ENCODE measurements around the gene PDE6B.
A peak's percentile ranks its signal among the peaks of the same experiment; 100 is the strongest.
"Not testable (repeated sequence)": the region's sequence is repeated elsewhere in the genome, so short reads cannot be mapped to it uniquely, and the experiment has no call there.

Gene PDE6B

GRCh38 chr4:637536-638280 lies 12.3 kb downstream of the PDE6B start:
- DNase-seq = no peak

DNA sequence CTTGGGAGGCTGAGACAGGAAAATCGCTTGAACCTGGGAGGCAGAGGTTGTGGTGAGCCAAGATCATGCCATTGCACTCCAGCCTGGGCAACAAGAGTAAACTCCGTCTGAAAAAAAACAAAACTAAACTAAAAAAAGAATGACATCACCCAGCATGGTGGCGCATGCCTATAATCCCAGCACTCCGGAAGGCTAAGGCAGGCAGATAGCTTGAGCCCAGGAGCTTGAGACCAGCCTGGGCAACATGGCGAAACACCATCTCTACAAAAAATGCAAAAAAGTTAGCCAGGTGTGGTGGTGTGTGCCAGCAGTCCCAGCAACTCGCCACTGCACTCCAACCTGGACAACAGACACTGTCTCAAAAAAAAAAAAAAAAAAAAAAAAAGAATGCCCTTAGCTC lies 17.0 kb downstream of the PDE6B start:
- not testable (repeated sequence) for DNase-seq

GRCh38 chr4:646460-646859 lies 21.1 kb downstream of the PDE6B start:
- DNase-seq = no peak

GRCh38 chr4:647481-647880 lies 22.1 kb downstream of the PDE6B start:
- no peak for DNase-seq

DNA sequence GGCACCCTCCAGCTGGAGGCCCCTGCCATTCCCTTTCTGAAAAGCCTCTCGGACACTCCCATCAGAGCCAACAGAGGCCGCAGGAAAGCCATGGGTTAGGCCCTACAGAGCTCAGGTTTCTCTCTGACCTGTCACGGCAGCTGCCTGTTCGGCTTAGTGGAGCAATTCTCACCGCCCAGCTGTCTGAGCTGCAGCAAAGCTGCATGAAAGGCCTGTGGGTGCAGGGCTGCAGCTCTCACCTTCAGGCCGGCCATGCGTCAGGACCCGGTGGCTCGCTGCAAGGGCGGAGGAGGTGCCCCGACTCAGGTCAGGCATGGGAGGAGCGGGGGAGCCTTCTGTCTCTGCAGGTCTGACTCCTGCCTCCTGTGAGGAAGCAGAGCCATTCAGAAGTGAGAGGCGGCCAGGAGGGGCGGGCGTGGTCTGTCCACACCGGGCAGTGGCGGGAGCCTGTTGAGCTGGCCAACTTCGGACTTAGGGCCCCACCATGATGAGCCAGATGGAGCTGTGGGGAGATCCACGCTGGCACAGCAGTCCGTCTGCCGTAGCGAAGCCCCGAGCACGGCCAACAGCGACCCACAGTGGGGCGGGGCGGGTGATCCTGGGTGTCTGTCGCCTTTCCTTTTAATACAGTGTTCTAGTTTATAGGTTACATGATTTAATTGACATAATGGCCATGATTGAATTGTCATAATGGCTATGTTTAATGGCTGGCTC lies 23.4 kb downstream of the PDE6B start:
- no peak for DNase-seq

GRCh38 chr4:649293-649625 lies 23.9 kb downstream of the PDE6B start:
- no peak for DNase-seq

- DNase-seq = no peak
These were observed 24.5 kb downstream of the PDE6B start for GRCh38 chr4:649751-650310.

DNA sequence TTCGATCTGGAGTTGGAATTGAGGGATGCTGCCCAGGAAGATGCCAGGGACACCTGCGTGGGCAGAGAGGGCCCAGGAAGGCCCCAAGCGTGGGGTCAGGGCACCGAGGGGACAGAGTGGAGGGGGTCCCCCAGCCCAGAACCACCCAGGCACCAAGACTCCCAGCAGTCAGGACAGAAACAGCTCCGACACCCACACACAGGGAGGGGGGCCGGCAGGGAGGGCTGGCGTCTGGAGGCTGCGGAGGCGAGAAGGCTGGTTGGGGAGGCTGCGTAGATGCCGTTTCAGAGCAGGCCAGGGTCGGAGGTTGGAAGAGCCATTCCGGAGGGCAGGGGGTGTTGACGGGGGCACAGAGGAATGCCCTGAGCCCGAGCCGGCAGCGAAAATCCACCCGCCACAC lies 25.1 kb downstream of the PDE6B start:
- DNase-seq = no peak

- DNase-seq = peak; percentile 22
These were observed 25.8 kb downstream of the PDE6B start for GRCh38 chr4:650951-651883.

DNA sequence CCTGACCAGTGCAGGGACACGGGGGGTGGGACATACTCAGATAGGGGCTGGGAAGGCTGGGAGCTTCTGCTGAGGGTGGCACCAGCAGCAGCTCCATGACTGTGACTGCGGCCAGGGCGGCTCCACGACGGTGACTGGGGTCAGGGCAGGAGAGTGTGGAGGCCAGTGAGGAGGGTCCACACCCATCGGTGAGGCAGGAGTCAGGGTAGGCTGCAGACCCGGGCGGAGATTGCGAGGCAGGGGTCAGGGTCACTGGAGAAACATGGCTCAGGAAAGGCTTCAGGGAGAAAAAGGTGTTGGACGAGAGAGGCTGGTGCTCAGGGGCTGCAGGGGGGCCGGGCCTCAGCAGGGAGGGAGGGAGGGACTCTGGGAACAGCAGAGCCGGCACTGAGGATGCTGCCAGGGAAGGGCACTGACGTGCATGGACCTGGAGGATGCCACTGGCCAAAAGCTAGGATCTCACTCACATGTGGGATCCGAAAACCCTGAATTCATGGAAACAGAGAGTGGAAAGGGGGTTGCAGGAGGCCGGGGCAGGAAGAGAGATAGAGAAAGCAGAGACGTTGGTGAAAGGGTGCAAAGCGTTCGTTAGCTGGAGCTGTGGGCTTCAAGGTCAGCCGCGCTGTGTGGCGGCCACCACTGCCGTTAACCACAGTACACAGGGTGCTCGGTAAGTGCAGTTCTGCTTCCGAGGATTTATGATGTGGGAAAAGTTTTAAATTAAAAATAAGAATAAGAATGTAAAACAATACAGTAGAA lies 26.7 kb downstream of the PDE6B start:
- DNase-seq = no peak

DNA sequence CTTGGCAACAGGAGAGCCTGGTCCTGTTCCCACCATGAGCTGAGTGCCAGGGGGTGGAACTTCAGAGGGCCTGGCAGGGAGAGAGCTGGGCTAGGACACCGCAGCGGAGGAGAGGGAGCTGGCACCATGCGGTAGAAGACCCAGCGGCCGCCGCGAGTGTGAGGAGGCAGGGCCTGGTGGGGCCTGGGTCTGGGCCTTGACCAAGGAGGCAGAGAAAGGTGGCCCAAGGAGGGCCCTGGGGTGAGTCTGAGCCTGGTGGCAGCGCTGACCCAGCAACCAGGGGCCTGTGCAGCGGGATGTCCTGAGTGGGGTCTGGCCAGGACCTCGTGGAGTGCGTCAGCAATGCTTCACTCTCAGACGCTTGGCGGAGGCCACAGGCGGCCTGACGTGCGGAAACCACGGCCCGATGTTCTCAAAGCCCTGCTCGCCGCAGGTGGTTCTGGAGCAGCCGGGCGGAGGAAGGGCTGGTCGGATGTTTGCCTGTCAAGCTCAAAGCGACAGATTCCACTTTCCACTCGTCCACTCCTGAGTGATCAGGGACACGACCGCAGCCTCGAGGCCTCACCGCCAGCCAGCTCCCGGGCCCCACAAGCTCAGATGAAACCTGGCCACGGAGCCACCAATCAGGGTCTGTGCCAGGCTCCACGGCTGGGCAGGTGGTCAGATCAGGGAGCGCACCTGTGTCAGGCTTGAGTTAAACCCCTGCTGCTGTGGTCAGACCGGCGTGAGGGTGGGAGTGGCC lies 27.9 kb downstream of the PDE6B start:
- DNase-seq = no peak

DNA sequence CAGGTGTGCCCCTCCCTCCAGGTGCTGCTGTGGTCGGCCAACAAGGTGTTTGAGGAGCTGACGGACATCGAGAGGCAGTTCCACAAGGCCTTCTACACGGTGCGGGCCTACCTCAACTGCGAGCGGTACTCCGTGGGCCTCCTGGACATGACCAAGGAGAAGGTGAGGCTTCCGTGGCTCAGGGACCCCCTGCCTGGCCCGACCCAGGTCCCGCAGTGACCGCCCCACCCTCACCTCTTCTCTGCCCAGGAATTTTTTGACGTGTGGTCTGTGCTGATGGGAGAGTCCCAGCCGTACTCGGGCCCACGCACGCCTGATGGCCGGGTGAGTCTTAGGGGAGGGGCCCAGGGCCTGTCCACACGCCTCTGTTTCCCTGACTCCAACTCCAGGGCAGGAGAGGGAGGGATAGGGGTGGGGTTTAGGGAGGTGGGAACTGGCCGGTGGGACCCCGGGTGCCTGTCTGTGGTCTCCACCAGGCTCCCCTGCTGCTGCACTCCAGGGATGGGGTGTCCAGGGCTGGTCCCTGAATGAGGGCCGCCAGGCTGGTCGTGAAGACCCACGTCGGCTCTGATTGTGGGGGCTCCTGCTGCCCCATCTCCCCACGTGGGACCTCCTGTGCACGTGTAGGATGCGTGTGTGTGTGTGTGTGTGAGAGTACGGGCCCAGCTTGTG lies 28.6 kb downstream of the PDE6B start:
- DNase-seq = no peak

DNA sequence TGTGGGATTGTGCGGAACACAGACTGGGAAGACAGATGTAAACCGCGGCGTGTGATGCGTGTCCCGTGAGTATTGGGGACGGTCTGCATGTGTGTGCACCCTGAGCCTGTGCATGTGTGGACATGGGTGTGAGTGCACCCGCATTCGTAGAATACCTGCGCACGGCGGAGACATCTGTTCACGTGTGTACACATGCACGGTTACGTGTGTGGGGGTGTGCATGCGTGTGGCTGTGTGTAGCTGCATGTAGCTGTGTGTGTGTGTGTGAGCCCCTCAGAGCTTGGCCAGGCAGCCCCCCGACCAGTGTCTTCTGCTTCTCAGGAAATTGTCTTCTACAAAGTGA lies 29.1 kb downstream of the PDE6B start:
- DNase-seq = no peak

DNA sequence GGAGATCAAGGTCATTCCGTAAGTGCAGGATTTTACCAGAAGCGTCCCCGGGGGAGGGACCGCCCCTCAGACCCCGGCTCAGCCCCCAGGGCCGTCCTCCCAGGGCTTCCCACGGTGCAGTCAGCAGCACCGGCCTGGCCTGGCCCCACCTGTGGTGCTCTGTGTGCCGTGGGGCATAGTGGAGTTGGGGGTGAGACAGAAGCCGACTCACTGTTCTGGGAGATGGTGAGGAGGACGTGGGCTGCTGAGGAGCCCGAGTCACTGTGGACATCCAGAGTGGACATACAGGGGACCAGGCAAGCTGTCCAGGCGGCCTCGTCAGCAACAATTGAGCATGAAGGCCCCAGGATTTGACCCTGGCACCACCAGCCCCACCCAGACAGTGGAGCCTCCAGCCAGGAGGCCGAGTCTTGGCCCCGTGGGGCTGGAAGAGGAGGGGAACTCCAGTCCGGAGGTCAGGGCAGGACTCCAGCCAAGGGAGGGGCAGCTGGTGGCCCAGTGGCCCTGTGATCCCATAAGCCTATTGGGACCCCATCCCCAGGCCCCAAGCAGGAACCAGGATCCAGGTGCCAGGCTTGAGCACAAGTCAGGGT lies 29.6 kb downstream of the PDE6B start:
- DNase-seq = no peak

- no peak for DNase-seq
These were observed 30.2 kb downstream of the PDE6B start for GRCh38 chr4:655464-656151.

DNA sequence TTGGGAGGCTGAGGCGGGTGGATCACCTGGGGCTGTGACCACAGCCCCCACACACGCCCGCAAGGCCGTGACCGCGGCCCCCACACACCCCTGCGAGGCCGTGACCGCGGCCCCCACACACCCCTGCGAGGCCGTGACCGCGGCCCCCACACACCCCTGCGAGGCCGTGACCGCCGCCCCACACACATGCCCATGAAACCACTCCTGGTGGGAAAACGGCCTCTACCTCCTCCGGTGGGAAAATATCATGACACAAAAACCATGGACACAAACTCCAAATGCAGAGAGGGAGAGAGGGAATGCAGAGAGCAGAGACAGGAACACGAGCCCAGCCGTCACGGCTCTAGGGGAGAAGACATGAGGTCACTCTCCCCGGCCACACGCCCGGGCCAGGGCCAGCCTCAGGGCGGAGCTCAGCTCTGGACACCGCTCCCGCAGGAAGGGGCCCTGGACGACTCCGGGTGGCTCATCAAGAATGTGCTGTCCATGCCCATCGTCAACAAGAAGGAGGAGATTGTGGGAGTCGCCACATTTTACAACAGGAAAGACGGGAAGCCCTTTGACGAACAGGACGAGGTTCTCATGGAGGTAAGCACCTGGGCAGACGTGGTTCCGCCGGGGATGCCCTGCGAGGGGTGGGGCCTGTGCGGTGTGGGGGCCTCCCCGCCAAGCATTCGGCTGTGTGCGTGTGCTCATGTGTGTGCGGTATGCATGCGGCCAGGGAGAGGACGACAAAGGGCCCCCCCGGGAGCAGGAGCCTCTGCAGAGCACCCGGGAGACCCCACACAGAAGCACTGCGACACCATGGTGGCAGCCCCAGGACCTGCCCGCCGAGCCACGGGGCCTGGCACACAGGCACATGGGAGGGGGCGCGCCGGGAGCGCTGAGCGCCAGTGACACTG lies 31.3 kb downstream of the PDE6B start:
- no peak for DNase-seq

DNA sequence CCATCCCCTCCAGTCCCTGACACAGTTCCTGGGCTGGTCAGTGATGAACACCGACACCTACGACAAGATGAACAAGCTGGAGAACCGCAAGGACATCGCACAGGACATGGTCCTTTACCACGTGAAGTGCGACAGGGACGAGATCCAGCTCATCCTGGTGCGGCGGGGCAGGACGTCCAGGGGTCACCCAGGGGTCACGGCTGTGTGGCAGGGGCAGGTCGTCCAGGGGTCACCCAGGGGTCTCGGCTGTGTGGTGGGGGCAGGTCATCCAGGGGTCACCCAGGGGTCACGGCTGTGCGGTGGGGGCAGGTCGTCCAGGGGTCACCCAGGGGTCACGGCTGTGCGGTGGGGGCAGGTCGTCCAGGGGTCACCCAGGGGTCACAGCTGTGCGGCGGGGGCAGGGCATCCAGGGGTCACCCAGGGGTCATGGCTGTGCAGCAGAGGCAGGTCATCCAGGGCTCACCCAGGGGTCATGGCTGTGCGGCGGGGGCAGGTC lies 32.0 kb downstream of the PDE6B start:
- DNase-seq = no peak

GRCh38 chr4:657834-658667 lies 32.7 kb downstream of the PDE6B start:
- DNase-seq = no peak

Data from DMS79 (cell line).